Fibroblast of lung (primary cell): ENCODE results near the gene BRME1.

Experiments used
- EZH2 ChIP-seq: IDR thresholded peaks from 2 replicates; pipeline ENCODE4 v1.5.1; 2012; ENCODE audit warnings: low read length, control low read depth, mild to moderate bottlenecking; ENCODE audit errors: missing control alignments
- TF ChIP-seq, protein P1 (sequence below), 2 donors: IDR thresholded peaks in 1 of 2; conservative IDR thresholded peaks in 1 of 2; 1 replicate in 1 of 2; 2 replicates in 1 of 2; pipeline ENCODE4 v1.5.1; 2011 to 2012; ENCODE audit warnings: low read length in 2 of 2, control low read depth in 1 of 2, inconsistent platforms in 1 of 2, low read depth in 1 of 2, mild to moderate bottlenecking in 1 of 2

- TF ChIP-seq, protein P1, sequence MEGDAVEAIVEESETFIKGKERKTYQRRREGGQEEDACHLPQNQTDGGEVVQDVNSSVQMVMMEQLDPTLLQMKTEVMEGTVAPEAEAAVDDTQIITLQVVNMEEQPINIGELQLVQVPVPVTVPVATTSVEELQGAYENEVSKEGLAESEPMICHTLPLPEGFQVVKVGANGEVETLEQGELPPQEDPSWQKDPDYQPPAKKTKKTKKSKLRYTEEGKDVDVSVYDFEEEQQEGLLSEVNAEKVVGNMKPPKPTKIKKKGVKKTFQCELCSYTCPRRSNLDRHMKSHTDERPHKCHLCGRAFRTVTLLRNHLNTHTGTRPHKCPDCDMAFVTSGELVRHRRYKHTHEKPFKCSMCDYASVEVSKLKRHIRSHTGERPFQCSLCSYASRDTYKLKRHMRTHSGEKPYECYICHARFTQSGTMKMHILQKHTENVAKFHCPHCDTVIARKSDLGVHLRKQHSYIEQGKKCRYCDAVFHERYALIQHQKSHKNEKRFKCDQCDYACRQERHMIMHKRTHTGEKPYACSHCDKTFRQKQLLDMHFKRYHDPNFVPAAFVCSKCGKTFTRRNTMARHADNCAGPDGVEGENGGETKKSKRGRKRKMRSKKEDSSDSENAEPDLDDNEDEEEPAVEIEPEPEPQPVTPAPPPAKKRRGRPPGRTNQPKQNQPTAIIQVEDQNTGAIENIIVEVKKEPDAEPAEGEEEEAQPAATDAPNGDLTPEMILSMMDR (conservative IDR thresholded peaks at IDR 0.05 in 1 of 2, IDR thresholded peaks at IDR 0.05 in 1 of 2; ENCODE audit: low read depth in 1 of 2, low read length in 2 of 2), result no peak
- TF ChIP-seq EZH2, result no peak
Measured at GRCh38 chr19:13869281-13869680, 36.6 kb downstream of the BRME1 start.
